NCI-H2171 treated with DMSO at 0.1 percent for 48 hours (cell line): Measurements from ENCODE around the gene EHD1.

Experiments
- DNase-seq: peaks from one replicate; lab custom pipeline; 2025; lab: John Stamatoyannopoulos, UW

EHD1 gene

DNA sequence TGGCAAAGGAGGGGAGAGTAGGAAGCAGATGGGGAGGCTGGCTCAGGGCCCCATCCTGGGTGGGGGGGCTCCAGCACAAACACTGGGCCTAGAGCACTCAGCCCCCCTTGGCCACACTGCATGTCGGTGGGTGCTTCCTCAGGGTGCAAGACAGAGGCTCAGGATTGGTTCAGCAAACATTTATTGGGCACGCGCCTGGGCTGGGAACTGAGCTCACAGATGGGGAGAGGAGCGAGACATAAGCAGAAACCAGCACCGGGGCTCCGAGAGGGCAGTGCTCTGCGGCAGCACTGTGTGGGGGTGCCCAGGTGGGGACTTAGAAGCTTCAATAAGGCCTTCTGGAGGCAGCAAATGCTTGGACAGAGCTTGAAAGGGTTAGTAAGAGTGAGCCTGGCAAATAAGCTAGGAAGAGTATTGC, 12.1 kb upstream of the EHD1 start:
- peak; percentile 31 for DNase-seq

DNA sequence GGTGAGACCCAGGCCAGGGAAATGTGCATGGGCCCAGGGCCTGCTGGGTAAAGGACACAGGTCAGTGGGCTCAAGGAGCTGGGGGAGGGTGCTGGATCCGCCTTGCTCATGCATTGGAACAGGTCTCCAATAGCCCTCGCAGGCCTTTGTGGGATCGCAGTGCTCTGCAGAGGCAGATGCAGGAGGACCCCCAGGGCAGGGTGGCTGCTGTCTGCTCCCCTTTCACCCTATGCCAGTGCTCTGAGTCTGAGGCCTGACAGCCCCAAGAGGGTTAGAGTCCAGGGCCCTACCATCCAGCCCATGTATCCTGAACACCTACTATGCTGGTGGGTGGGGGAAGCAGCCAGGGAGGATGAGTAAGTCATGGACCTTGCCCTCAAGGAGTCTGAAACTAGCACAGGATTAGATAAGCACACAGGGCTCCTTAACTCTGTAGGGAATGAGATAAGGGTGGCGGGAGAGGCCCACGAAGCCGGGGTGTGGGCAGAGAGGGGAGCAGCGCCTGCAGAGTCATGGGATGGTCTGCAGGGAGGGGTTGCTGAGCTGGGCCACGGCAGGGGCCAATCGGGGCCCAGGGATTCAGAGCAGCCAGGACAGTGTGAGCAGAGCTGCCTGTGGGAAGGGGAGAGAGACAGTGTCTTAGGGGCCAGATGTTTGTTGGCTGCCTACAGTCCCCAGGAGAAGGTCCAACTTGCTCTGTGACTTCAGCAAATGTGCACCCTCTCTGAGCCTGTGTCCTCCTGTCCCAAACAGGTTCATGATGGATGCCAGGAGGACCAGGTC, 10.5 kb upstream of the EHD1 start:
- no peak for DNase-seq

DNA sequence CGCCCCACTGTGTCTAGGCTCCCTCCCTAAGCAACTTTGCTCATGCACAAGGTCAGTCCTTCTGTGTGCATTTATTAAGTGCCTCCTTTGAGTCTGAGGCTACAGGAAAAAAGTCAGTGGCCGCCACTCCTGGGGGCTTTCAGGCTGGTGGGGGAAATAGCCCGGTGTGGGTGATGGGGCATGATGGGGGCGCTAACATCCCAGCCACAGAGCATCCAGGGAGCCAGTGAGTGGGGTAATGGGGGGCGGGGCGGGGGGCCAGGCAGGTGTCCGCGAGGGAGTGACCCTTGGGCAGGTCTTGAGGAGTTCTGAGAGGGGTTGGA, 9.9 kb upstream of the EHD1 start:
- DNase-seq, result no peak

DNA sequence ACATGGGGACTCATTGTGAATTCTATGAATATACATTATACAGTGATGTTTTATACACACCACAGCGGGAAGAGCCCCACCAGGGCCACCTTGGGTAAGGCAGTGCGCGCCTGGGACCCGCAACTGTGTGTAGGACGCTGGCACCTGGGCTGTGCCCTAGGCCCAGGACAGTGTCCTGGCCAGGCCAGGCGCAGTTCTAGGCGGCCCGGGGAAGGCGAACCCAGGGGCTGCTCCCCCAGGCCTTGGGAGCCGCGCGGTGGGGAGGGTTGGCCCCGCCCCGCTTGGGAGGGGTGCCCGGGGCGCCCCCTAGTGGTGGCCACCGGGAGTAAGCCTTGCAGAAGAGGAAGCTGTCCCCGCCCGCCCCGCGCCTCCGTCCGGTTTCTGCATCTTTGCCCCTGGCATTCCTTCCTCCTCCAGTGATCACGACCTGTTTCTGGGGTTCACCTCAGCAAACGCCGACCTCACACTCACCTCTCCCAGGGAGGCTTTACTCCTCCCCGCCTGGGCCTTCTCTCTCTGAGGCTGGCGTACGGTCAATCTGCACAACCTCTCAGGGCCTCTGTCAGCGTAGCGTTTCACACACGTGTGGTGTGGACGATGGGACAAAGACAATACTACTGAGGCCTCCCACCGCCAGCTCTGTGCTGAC, 9.5 kb upstream of the EHD1 start:
- no peak for DNase-seq

DNA sequence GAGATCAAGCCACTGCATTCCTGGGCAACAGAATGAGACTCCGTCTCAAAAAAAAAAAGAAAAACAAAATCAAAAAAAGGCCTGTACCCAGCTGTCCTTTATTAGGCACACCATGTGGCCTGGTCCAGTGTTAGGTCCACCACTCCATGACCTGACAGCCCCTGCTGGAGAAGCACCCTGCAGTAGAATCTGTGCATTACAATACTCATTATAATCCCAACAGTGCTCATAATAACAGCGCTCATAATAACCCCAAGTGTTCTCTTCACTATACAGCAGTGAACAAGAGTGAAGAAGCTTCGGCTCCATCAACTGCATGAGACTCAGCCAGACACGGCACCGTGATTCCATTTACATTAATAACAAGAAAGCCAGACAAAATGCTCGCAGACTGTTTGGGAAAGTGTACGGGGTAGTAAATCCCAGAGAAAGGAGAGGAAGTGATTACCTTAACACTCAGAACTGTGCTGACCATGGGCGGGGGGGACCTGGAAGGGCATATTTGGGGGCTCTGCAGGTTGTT, 8.9 kb upstream of the EHD1 start:
- DNase-seq, result no peak

DNA sequence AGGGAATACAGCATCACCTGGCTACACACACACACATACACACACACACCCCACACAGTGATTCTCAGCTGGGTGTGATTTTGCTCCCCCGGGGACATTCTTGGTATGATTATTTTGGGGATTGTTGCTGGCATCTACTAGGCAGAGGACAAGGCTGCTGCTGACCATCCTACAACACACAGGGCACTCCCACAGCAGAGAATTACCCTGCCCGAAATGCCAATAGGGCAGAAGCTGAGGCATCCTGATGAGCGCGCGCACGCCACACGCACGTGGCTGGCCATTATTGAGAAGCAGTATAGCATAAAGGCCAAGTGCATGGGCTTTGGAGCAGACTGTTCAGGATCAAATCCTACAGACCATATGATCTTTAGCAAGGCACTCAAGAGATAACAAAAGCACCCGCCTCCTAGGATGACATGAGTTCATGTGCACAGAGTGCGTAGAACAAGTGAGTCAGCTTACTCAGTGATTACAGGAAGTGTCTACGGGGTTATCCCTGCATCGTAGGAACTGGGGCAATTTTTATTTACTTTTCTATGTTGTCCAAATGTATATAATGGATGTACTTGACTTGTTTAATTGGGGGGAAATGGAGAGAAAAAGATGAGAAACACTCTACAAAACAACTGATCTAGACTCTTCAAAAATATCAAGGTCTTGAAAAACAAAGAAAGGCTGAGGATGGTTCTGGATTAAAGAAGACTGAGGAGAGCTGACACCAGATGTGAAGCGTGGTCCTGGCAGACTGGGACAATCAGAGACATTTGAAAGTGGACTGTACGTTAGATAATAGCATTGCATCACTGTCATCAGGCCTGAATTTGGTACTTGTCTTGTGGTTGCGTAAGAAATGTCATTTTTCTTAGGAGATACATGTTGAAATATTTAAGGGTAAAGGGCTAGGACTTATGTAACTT, 7.2 kb upstream of the EHD1 start:
- no peak for DNase-seq

DNA sequence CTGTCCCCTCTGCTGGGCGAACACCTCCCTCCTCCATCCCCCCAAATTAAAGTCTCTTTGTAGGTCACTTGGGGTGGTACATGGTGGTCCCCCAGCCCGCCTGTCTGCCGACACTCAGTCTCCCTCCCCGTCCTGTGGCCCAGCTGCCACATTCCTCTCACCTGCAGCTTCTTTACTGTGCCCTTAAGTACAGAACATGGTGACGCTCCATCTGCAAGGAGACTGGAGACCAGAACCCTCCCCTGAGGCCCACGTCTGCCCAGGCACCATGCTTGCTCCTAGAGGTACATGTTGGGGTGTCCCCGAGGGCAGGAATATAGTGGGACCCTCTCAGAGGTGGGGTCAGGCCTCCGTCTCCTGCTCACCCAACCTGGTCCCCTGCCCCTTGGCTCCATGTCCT, 5.6 kb upstream of the EHD1 start:
- DNase-seq, result no peak

DNA sequence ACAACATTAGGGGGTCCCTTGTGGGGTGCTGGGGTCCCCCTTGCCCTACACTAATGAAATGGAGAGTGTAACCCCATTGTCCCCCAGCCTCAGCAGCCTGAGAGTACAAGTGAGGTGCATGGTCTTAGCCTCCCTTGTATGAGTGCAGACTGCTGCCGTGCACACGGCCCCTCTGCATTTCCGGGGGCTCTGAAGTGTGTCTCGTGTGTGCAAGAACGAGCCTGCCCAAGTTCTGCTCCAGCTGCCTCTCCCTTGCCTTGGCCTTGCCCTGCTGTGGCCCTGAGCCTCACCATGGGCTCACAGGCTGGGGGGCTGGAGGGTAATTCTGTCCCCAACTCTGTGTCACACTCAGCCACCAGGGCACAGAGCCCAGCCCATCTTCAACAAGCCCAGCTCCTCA, 5.2 kb upstream of the EHD1 start:
- DNase-seq, result no peak

DNA sequence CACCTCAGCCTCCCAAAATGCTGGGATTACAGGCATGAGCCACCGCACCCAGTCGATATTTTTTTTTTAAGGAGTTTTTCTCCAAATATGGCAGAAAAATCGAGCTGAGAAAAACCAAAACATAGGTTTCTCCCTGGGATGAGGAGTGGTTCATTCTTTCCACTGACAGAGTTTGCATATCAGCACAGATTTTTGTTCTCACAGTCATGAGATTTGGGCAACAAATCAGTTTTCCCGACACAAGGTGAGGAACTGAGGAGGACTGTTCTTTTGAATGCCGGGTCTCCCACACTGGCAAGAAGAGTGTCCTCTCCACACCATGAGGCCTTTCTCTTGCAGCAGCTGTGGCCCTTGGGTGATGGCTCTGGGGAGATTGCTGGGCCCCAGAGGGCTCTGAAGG, 3.8 kb upstream of the EHD1 start:
- DNase-seq, result no peak

DNA sequence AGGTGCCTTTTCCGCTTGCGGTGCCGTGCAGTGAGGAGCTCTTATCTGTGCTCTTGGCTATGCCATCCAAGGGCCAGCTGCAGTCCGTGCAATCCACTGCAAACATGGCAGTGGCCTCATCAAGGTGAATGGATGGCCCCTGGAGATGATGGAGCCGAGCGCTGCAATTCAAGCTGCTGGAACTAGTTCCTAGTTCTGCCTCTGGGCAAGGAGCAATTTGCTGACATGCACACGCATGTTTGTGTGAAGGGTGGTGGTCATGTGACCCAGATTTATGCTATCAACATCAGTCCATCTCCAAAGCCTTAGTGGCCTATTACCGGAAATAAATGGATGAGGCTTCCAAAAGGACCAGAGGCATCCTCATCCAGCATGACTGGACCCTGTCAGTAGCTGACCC, 3.1 kb upstream of the EHD1 start:
- peak; percentile 5 for DNase-seq

DNA sequence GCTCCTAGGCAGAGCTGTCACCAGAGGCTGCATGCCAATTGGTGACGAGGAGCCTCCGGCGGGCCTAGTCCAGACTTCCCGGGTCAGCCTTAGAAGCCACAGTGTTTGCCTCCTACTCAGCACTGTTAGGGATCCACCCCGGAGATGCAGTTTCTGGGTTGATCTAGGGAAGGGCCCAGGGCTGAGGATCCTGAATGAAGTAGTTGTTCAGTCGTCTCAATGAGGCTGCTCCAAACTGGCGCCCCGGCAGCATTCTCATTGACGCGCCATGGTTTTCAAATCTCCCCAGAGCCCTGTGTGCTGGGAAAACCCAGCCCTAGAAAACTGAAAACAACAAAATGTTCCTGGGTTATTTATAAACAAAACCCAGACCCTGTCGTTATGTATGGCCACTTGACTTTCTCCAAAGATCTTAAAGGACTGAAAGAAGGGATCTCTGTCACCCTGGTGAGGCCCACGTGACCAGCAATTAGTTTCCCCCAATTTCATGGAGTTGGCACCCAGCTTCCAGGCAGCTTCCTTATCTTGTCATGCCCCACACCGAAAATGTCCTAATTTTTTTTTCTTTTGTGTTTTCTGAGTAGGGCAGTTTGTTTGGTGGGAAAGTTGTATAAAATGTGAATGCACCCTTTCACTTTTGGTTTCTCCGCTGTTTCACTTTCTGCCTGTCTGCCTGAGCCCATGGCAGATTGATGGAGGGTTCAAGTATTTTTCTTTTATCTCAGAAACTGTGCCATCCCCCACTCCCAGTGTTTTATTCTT, 2.0 kb upstream of the EHD1 start:
- DNase-seq, result no peak

DNA sequence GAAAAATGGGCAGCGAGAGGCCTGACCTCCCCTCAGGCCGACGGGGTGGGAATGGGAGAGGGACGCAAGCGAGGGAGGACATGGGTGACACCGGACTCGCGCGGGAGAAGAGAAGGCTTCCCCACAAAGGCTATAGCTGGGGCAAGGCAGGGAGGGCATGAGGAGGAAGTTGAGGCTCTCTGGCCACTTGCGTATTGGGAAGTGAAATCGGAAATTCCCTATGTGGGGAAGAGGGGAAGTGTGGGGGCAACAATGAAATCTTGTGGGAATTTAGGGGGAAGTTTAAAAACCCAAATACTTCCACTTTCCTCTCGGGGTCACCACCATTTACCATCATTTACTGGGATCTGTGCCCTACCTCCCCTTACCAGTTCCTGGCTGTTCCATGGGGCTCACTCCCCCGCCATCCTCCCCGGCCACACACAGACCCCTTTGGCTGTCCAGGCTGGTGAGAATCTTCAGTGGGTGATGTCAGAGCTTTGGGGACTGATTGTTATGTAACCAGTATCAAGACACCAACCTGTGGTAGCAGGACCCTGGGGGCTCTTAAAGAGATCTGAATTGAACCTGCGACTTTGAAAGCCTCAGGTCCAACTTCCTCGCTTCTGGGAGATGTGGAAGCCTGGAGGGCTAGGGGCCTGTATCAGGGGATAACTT, 951 bp upstream of the EHD1 start:
- DNase-seq, result no peak

DNA sequence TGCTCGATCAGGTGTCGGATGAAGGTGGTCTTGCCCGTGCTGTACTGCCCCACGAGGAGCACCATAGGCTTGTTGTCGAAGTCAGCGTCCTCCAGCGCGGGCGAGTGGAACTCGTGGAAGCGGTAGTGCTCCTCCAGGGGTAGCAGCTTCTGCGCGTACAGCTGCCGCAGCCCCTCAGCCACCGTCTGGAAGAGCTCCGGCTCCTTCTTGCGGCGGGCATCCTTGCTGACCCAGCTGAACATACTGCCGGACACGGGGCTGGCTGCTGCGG, 263 bp downstream of the EHD1 start:
- peak; percentile 52 for DNase-seq

DNA sequence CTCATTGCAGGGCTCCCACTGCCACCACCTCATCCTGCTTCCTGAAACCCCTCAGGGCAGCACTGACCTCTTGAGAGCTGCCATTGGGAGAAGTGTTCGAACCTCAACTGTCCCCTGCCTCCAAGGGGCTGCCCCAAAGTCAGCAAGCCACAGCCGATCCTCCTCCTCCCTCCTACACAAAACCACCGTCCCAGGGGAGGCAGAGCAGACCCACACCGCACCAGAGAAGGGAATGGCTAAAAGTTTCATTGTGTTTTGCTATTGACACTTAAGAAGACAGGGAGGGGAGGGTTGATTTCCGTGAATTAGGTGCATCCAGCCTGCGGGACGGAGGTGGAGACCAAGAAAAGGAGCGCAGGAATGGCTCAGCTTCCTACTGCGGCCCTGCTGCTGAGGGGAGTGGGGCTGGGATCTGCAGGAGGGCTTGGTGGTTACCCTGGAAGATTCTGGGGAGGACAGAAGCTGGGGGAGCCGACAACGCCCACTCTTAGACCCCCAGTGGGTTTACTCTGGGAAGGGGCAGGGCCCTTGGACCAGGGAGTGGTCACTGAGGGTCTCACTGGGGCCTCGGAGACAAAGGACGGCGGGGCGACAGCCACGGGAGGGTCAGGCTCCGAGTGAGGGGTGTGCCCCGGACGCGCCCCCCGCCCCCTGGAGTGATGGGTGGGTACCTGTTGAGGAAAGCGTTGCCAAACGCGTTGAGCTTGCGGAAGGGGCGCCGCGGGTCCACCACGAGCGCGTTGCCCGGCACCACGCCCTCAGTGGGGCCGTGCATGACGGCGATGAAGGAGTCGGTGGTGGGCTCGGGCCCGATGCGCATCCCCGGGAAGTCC, 815 bp downstream of the EHD1 start:
- no peak for DNase-seq

DNA sequence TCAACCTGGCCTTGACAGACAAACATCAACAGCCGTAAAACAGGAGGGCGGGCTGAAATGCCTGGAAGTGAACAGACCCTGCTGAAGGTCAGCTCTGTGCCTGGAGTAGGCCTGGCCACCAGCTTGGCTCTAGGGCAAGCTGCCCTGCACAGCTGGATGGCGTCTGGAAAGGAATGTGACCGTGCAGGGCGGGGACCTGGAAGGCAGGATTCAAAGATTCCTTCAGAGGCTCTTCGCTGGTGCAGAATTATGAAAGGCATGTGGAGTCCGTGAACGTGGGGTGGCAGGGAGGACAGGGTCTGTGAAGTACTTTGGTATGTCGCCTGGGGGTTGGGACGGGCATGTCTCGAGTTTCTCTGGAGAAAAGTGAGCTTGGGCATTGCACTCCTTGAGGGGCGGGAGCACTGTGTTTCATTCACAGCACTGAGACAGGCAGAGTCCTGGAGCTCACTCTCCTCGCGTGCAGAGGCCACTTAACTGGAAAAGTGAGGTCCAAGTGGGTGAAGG, 1.5 kb downstream of the EHD1 start:
- no peak for DNase-seq

DNA sequence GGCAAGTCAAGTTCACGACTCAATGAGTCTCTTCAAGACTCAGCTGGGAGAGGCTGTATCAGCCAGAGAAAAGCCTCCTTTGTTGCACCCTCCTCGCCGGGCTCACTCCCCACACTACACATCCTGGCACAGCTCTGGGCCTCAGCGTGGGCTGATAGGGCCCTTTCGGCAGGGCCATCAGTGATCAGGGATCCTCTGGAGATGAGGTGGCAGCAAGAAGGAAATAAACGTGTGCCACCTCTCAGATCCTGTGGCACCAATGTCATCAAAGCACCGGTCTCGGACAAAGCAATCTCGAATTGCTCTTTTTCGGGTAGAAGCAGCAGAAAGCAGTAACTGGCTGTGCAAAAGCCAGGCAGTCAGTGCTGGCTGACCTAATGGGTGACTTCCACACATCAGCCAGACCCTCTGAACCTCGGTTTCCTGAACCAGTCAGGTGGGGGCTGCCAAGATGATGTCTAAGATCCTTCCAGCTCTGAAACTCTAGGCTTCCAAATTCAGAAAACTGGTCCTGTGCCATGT, 2.1 kb downstream of the EHD1 start:
- no peak for DNase-seq

DNA sequence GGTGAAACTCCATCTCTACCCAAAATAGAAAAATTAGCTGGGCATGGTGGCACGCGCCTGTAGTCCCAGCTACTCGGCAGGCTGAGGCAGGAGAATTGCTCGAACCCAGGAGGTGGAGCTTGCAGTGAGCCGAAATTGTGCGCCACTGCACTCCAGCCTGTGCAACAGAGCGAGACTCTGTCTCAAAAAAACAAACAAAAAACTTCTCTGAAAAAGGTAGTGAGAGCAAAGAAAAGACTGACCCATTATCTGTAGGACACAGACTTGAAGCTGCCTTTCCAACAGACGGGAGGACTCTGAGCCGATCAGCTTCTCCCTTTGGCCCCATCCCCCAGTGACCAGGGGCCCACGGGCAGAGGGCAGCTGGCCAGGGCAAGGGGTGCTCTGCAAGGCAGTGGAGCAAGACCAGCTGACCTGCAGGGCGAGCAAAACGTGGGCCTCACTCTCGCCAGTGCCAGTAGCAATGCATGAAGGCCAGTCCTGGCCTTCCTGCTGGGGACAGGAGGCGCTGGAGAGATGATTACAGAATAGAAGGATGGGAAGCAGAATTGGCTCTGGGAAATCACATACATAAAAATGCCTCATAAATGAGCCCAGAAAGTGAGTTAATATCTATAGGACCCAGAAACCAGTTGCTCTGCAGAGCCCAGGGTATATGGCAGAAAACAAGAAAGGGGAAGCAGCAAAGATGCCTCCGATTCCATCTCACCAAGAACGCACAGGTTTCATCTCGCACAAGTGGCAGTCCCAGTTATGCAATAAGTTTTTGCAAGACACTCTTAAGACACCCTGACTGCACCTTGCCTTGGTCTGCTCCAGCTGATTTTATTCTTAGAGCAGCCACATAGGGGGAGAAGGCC, 2.8 kb downstream of the EHD1 start:
- DNase-seq, result no peak

DNA sequence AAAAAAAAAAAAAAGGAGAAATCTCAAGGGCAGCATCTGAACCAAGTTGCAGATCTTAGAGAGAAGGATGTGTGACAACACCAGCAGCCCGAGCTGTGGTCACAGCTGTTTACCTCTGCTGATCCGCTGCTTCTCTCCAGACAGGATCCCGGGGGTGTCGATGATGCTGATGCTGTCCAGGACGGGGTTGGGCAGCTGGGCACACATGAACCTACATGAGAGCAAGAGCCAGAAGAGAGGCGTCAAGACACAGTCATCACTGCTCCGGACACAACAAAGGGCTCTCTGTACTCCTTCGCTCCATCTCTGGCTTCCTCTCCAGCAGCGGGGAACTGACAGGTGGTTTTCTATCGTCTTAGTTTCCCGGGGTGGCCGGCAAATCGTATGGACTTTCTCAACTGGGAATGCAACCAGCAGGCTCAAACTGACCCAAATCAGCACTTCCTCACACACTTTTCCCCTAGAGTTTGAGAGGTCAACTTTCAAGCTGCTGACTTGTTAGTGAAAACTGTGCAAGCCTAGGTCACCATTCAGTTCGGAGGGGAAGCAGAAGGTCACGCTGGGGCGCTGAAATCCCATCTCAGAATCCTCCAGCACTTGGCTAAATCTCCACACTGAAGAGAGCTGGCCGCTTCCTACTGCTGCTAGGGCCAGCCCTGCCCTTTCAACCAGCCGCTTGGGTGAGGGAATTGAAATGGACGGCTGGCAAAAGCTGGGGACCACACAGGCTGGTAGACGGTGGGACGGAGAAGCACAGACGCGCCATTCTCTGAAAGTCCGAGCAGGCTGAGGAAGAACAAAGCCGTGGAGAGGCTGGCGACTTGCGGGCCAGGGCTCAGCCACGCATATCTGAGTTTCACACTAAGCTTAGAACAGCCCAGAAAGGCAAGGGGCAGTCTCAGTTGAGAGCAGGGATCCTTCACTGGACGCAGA, 3.8 kb downstream of the EHD1 start:
- no peak for DNase-seq
